Transverse colon (tissue), 3 donors: ENCODE measurements around the gene SLC38A3.

Source experiments
- EP300 ChIP-seq: sonication (generic); formaldehyde crosslinking; IDR thresholded peaks from one replicate; pipeline ENCODE4 v1.6.1; 2017; ENCODE audit warnings: antibody characterized with exemption, low read depth
- POLR2AphosphoS5 ChIP-seq, 3 donors: sonication (generic); formaldehyde crosslinking; IDR thresholded peaks; one replicate each; pipeline ENCODE4 v1.6.1; 2016; ENCODE audit warnings: antibody characterized with exemption in 3 of 3

DNA sequence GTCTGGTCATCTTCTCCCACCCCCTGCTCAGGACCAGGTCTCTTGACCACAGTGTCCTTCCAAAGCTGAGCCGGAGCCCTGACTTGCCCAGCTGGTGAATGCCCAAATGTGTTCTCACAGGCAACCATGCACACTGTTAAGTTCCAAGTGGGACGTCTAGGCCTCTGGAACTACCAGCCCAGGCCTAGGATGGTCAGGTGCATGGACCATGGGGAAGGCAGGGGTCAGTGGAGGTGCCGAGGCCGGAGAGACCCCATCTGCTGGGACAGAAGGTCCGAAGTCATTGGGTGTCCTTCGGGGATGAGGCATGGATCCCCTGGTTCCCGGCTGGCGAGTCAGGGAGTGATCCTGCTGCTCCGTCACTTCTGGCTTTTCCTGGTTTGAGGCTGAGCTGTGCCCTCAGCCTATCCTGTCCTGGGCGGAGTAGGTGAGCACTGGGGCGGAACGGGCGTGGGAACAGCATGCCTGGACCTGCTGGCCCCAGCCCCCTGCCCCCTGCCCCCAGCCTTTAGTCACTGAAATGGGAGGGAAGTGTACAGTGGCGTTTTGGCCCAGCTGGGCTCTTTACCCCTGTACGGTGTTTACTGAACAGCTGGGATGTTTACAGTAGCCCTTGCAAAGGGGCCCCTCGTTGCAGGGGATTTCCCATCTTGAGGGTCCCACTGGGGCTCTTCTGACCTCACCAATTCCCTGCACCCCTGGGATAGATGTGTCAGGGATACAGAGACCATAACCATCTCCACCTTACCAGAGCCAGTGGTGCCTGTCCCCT, 37.8 kb upstream of the SLC38A3 start:
- no peak for TF ChIP-seq POLR2AphosphoS5 (IDR thresholded peaks at IDR 0.05)
- no peak for TF ChIP-seq EP300
